Measurements from ENCODE around the gene SLC46A2.

SLC46A2 gene

GRCh38 chr9:112861155-112861554 is 29.5 kb downstream of the SLC46A2 start:
- FAIRE-seq (no peak), DNase-seq (ENCODE audit: insufficient read length, low spot score) (no peak)

GRCh38 chr9:112860451-112860850 is 30.2 kb downstream of the SLC46A2 start:
- no peak for DNase-seq (ENCODE audit: insufficient read length, low spot score)
- no peak for FAIRE-seq

GRCh38 chr9:112858625-112859147 is 32.0 kb downstream of the SLC46A2 start:
- DNase-seq (ENCODE audit: insufficient read length, low spot score), result no peak
- no peak for FAIRE-seq

- DNase-seq (ENCODE audit: insufficient read length, low spot score) (no peak), FAIRE-seq (no peak)
These were observed 32.7 kb downstream of the SLC46A2 start for GRCh38 chr9:112858005-112858404.

GRCh38 chr9:112856843-112857242 is 33.8 kb downstream of the SLC46A2 start:
- no peak for FAIRE-seq
- DNase-seq (ENCODE audit: insufficient read length, low spot score), result no peak

- FAIRE-seq, result no peak
- no peak for DNase-seq (ENCODE audit: insufficient read length, low spot score)
These were observed 34.5 kb downstream of the SLC46A2 start for GRCh38 chr9:112856200-112856599.

- FAIRE-seq (no peak), DNase-seq (ENCODE audit: insufficient read length, low spot score) (no peak)
These were observed 36.0 kb downstream of the SLC46A2 start for GRCh38 chr9:112854657-112855056.

- FAIRE-seq (no peak), DNase-seq (ENCODE audit: insufficient read length, low spot score) (no peak)
These were observed 36.6 kb downstream of the SLC46A2 start for GRCh38 chr9:112853882-112854585.

- DNase-seq (ENCODE audit: insufficient read length, low spot score) (no peak), FAIRE-seq (no peak)
These were observed 37.8 kb downstream of the SLC46A2 start for GRCh38 chr9:112852741-112853504.

- no peak for DNase-seq (ENCODE audit: insufficient read length, low spot score)
- FAIRE-seq, result no peak
These were observed 39.8 kb downstream of the SLC46A2 start for GRCh38 chr9:112850840-112851239.

- FAIRE-seq, result no peak
- DNase-seq (ENCODE audit: insufficient read length, low spot score), result no peak
These were observed 41.2 kb downstream of the SLC46A2 start for GRCh38 chr9:112849363-112849922.

- no peak for DNase-seq (ENCODE audit: insufficient read length, low spot score)
These were observed 42.1 kb downstream of the SLC46A2 start for GRCh38 chr9:112848316-112849151.

GRCh38 chr9:112846528-112847488 is 43.9 kb downstream of the SLC46A2 start:
- FAIRE-seq, result no peak
- no peak for DNase-seq (ENCODE audit: insufficient read length, low spot score)

More at GRCh38 chr9:112848316-112849151, 42.1 kb downstream of the SLC46A2 start:
- no peak for FAIRE-seq

GRCh38 chr9:112844771-112845542 is 45.7 kb downstream of the SLC46A2 start:
- FAIRE-seq (no peak), DNase-seq (ENCODE audit: insufficient read length, low spot score) (peak; percentile 75)

GRCh38 chr9:112842555-112842954 is 48.1 kb downstream of the SLC46A2 start:
- DNase-seq (ENCODE audit: insufficient read length, low spot score) (no peak), FAIRE-seq (no peak)

GRCh38 chr9:112841261-112841660 is 49.4 kb downstream of the SLC46A2 start:
- DNase-seq (ENCODE audit: insufficient read length, low spot score) (no peak), FAIRE-seq (no peak)

GRCh38 chr9:112839331-112839730 is 51.3 kb downstream of the SLC46A2 start:
- FAIRE-seq, result no peak
- DNase-seq (ENCODE audit: insufficient read length, low spot score), result no peak

- DNase-seq (ENCODE audit: insufficient read length, low spot score) (no peak), FAIRE-seq (no peak)
These were observed 52.3 kb downstream of the SLC46A2 start for GRCh38 chr9:112838342-112838741.

- FAIRE-seq (no peak), DNase-seq (ENCODE audit: insufficient read length, low spot score) (no peak)
These were observed 54.3 kb downstream of the SLC46A2 start for GRCh38 chr9:112836394-112836793.
